ENCODE results near the gene SERINC5.

DNA sequence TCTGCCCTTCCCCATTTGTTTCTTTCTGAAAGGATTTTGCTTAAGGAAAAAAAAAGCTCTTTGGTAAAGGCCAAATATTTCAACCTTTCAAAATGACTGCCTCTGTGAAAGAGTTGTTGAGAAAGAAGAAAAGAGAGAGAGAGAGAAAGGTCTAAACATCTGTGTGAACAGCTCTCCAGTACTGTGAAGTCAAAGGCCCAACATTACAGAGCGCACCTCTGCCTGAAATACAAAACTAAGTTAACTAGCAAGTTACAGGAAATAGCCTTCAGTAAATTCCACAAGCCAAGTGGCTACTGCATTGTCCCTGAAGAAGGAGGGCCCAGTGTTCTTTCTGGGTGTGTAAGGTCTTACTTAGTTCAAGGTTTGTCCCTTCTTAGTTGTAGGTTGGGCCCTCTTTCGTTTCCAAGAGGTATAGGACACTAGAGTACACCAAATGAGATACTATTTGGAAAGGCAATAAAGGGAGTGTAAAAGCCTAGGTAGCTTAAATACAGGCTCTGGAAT lies 116.3 kb downstream of the SERINC5 start:
- TF ChIP-seq, protein P1, sequence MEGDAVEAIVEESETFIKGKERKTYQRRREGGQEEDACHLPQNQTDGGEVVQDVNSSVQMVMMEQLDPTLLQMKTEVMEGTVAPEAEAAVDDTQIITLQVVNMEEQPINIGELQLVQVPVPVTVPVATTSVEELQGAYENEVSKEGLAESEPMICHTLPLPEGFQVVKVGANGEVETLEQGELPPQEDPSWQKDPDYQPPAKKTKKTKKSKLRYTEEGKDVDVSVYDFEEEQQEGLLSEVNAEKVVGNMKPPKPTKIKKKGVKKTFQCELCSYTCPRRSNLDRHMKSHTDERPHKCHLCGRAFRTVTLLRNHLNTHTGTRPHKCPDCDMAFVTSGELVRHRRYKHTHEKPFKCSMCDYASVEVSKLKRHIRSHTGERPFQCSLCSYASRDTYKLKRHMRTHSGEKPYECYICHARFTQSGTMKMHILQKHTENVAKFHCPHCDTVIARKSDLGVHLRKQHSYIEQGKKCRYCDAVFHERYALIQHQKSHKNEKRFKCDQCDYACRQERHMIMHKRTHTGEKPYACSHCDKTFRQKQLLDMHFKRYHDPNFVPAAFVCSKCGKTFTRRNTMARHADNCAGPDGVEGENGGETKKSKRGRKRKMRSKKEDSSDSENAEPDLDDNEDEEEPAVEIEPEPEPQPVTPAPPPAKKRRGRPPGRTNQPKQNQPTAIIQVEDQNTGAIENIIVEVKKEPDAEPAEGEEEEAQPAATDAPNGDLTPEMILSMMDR (conservative IDR thresholded peaks at IDR 0.05 in 1 of 2, IDR thresholded peaks at IDR 0.05 in 1 of 2; ENCODE audit: extremely low read depth in 1 of 2, insufficient read depth in 1 of 2, low read depth in 1 of 2, low read length in 2 of 2) = no peak
- no peak for TF ChIP-seq EZH2 (IDR thresholded peaks at IDR 0.05; ENCODE audit: borderline replicate concordance, low read length)
